Stomach (tissue), 4 donors: ENCODE results near the gene HSFX3.
"Not testable (repeated sequence)": the region's sequence is repeated elsewhere in the genome, so short reads cannot be mapped to it uniquely, and the experiment has no call there.

Experiments used
- CTCF ChIP-seq, 7 experiments: fragments of 450-650 bp in 4 of 7; fragments of 200-600 bp in 3 of 7; sonication (generic) in 3 of 7; IDR thresholded peaks; one replicate each; pipeline ENCODE4 v1.5.1; 2016 to 2019; ENCODE audit warnings: antibody characterized with exemption in 7 of 7, control low read depth in 2 of 7, mild to moderate bottlenecking in 1 of 7
- EP300 ChIP-seq: sonication (generic); formaldehyde crosslinking; IDR thresholded peaks from one replicate; pipeline ENCODE4 v1.6.1; 2017; ENCODE audit warnings: antibody characterized with exemption
- POLR2AphosphoS5 ChIP-seq, 3 donors: sonication (generic); formaldehyde crosslinking; IDR thresholded peaks; one replicate each; pipeline ENCODE4 v1.6.1; 2016; ENCODE audit warnings: antibody characterized with exemption in 3 of 3

- TF ChIP-seq CTCF (IDR thresholded peaks at IDR 0.05); POLR2AphosphoS5 (IDR thresholded peaks at IDR 0.05); EP300: not testable (repeated sequence)
These were observed 46.8 kb downstream of the HSFX3 start for GRCh38 chrX:149502923-149503322.
